Kidney glomerular epithelial cell (primary cell): ENCODE measurements around the gene DAND5.

Source experiments
- DNase-seq: peaks from one replicate; lab custom pipeline; 2025; lab: John Stamatoyannopoulos, UW

The DAND5 gene

GRCh38 chr19:13010038-13010991 lies 40.9 kb downstream of the DAND5 start:
- DNase-seq = no peak

- DNase-seq = no peak
Measured at GRCh38 chr19:13010992-13011652, 41.7 kb downstream of the DAND5 start.

GRCh38 chr19:13011653-13012389 lies 42.4 kb downstream of the DAND5 start:
- DNase-seq = no peak

GRCh38 chr19:13012390-13012689 lies 43.0 kb downstream of the DAND5 start:
- no peak for DNase-seq

- DNase-seq = peak; percentile 32
Measured at GRCh38 chr19:13012690-13013608, 43.6 kb downstream of the DAND5 start.

- DNase-seq = no peak
Measured at GRCh38 chr19:13013649-13014048, 44.3 kb downstream of the DAND5 start.

- DNase-seq = no peak
Measured at GRCh38 chr19:13014101-13014920, 44.9 kb downstream of the DAND5 start.

- DNase-seq = no peak
Measured at GRCh38 chr19:13014921-13015280, 45.5 kb downstream of the DAND5 start.

GRCh38 chr19:13015361-13016223 lies 46.2 kb downstream of the DAND5 start:
- no peak for DNase-seq

- DNase-seq = no peak
Measured at GRCh38 chr19:13016245-13016627, 46.9 kb downstream of the DAND5 start.

GRCh38 chr19:13016628-13017305 lies 47.4 kb downstream of the DAND5 start:
- no peak for DNase-seq

GRCh38 chr19:13017306-13018034 lies 48.1 kb downstream of the DAND5 start:
- DNase-seq = no peak

- DNase-seq = no peak
Measured at GRCh38 chr19:13018035-13018914, 48.9 kb downstream of the DAND5 start.

GRCh38 chr19:13019332-13019731 lies 50.0 kb downstream of the DAND5 start:
- no peak for DNase-seq

- no peak for DNase-seq
Measured at GRCh38 chr19:13020002-13020414, 50.6 kb downstream of the DAND5 start.

GRCh38 chr19:13022111-13022858 lies 52.9 kb downstream of the DAND5 start:
- no peak for DNase-seq
